ENCODE results near the gene TBC1D20. TPM values are rescaled to one million over a fixed set of nuclear protein-coding genes. Genes with fewer than 3 reads are reported as not detected.

Gene TBC1D20
- total and polyA plus RNA-seq, 2 experiments from 2014 or later: 4.8 to 15.0 TPM

- H3K9me2 ChIP-seq (ENCODE audit: insufficient read depth): no peaks in the 10 kb centered on the region
- no peak for TF ChIP-seq CREB1 (CRISPR knock-in tag; IDR thresholded peaks at IDR 0.05; ENCODE audit: low read depth)
- no peak for TF ChIP-seq POLR2AphosphoS5 (IDR thresholded peaks at IDR 0.05; ENCODE audit: low read depth)
- TF ChIP-seq EZH2phosphoT487 (IDR thresholded peaks at IDR 0.05; ENCODE audit: unreplicated experiment): no peak
- no peak for TF ChIP-seq ZNF114 (CRISPR knock-in tag; IDR thresholded peaks at IDR 0.05)
- TF ChIP-seq NANOG (IDR thresholded peaks at IDR 0.05; ENCODE audit: borderline replicate concordance): no peak
- TF ChIP-seq REST (IDR thresholded peaks at IDR 0.05; ENCODE audit: unreplicated experiment): no peak
- TF ChIP-seq ZNF331 (CRISPR knock-in tag; IDR thresholded peaks at IDR 0.05; ENCODE audit: low read depth): no peak
- TF ChIP-seq, protein P1, sequence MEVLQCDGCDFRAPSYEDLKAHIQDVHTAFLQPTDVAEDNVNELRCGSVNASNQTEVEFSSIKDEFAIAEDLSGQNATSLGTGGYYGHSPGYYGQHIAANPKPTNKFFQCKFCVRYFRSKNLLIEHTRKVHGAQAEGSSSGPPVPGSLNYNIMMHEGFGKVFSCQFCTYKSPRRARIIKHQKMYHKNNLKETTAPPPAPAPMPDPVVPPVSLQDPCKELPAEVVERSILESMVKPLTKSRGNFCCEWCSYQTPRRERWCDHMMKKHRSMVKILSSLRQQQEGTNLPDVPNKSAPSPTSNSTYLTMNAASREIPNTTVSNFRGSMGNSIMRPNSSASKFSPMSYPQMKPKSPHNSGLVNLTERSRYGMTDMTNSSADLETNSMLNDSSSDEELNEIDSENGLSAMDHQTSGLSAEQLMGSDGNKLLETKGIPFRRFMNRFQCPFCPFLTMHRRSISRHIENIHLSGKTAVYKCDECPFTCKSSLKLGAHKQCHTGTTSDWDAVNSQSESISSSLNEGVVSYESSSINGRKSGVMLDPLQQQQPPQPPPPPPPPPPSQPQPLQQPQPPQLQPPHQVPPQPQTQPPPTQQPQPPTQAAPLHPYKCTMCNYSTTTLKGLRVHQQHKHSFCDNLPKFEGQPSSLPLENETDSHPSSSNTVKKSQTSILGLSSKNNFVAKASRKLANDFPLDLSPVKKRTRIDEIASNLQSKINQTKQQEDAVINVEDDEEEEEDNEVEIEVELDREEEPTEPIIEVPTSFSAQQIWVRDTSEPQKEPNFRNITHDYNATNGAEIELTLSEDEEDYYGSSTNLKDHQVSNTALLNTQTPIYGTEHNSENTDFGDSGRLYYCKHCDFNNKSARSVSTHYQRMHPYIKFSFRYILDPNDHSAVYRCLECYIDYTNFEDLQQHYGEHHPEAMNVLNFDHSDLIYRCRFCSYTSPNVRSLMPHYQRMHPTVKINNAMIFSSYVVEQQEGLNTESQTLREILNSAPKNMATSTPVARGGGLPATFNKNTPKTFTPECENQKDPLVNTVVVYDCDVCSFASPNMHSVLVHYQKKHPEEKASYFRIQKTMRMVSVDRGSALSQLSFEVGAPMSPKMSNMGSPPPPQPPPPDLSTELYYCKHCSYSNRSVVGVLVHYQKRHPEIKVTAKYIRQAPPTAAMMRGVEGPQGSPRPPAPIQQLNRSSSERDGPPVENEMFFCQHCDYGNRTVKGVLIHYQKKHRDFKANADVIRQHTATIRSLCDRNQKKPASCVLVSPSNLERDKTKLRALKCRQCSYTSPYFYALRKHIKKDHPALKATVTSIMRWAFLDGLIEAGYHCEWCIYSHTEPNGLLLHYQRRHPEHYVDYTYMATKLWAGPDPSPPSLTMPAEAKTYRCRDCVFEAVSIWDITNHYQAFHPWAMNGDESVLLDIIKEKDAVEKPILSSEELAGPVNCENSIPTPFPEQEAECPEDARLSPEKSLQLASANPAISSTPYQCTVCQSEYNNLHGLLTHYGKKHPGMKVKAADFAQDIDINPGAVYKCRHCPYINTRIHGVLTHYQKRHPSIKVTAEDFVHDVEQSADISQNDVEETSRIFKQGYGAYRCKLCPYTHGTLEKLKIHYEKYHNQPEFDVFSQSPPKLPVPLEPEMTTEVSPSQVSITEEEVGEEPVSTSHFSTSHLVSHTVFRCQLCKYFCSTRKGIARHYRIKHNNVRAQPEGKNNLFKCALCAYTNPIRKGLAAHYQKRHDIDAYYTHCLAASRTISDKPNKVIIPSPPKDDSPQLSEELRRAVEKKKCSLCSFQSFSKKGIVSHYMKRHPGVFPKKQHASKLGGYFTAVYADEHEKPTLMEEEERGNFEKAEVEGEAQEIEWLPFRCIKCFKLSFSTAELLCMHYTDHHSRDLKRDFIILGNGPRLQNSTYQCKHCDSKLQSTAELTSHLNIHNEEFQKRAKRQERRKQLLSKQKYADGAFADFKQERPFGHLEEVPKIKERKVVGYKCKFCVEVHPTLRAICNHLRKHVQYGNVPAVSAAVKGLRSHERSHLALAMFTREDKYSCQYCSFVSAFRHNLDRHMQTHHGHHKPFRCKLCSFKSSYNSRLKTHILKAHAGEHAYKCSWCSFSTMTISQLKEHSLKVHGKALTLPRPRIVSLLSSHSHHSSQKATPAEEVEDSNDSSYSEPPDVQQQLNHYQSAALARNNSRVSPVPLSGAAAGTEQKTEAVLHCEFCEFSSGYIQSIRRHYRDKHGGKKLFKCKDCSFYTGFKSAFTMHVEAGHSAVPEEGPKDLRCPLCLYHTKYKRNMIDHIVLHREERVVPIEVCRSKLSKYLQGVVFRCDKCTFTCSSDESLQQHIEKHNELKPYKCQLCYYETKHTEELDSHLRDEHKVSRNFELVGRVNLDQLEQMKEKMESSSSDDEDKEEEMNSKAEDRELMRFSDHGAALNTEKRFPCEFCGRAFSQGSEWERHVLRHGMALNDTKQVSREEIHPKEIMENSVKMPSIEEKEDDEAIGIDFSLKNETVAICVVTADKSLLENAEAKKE (CRISPR knock-in tag; IDR thresholded peaks at IDR 0.05): no peak
- no peak for TF ChIP-seq JUNB (IDR thresholded peaks at IDR 0.05; ENCODE audit: unreplicated experiment)
- TF ChIP-seq ETS1 (IDR thresholded peaks at IDR 0.05): no peak
- no peaks in the 10 kb centered on the region; the same call in 1 of the 2 replicates for H4K20me1 ChIP-seq (replicated peaks; ENCODE audit: insufficient read depth)
- no peak overlapping the region for H3K4me2 ChIP-seq
- no peak overlapping the region for H3K4me3 ChIP-seq
- H3K4me1 Mint-ChIP-seq: peaks cover 29% of the 10 kb centered on the region
- H2AFZ ChIP-seq: no peak overlapping the region
- H3K27ac ChIP-seq (ENCODE audit: low read depth): no peak overlapping the region
- H3K79me2 ChIP-seq (replicated peaks; ENCODE audit: insufficient read depth): peaks cover 9% of the 10 kb centered on the region
- peaks cover 5% of the 10 kb centered on the region for H3K9me3 Mint-ChIP-seq
- no peak for DNase-seq (ENCODE audit: low spot score)
- no peak overlapping the region for H3K4me3 Mint-ChIP-seq
- H3F3A ChIP-seq (replicated peaks; ENCODE audit: low read depth): peaks cover 5% of the 10 kb centered on the region; the same call in 1 of the 2 replicates
- H3K27me3 Mint-ChIP-seq (ENCODE audit: insufficient read depth, low read depth, poor library complexity): peaks cover 9% of the 10 kb centered on the region
- H3K36me3 Mint-ChIP-seq (ENCODE audit: low read depth): peaks cover 3% of the 10 kb centered on the region; the same call in 1 of the 3 replicates
- H3K36me3 ChIP-seq (ENCODE audit: insufficient read depth): no peaks in the 10 kb centered on the region
- ATAC-seq: no peak
- H3K4me1 ChIP-seq (ENCODE audit: insufficient read depth): peaks cover 15% of the 10 kb centered on the region
- H3K27ac Mint-ChIP-seq: no peak overlapping the region
- H3K27me3 ChIP-seq (ENCODE audit: insufficient read depth): no peaks in the 10 kb centered on the region
Observed at GRCh38 chr20:404088-404487, 58.2 kb downstream of the TBC1D20 start.

All from GM23338 (cell line).